Measurements from ENCODE around the gene LRRC17.

LRRC17 gene

DNA sequence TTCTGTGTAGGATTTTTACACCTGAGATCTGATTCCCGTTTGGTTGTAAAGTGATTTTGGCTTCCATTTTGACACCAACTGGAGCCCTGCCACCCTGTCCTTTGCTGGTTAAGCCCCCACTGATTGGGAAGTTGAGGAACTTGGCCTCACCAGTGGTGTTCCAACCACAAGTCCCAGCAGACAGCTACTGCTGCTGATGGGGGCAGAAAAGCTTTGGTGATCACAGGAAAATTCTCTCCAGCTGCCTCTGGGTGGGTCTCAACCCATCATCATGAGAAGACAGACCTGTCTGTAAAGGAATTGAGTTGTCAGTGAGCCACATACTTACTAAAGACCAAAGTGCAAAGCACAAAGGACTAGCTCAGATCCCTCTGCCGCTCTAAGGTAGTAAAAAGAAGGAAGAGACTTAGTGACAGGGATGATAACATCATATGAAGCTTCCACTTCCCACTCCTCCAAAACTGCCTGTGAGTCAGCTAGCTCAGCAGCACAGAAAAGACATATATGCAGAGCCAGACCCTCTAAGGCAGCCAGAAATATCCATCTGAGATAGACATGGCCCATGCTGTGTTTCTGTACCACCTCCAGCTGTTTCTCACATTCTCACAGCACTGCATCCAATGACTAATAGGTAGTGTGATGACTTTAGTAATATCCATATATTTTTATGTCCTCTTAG lies 22.4 kb upstream of the LRRC17 start:
- TF ChIP-seq, protein P1, sequence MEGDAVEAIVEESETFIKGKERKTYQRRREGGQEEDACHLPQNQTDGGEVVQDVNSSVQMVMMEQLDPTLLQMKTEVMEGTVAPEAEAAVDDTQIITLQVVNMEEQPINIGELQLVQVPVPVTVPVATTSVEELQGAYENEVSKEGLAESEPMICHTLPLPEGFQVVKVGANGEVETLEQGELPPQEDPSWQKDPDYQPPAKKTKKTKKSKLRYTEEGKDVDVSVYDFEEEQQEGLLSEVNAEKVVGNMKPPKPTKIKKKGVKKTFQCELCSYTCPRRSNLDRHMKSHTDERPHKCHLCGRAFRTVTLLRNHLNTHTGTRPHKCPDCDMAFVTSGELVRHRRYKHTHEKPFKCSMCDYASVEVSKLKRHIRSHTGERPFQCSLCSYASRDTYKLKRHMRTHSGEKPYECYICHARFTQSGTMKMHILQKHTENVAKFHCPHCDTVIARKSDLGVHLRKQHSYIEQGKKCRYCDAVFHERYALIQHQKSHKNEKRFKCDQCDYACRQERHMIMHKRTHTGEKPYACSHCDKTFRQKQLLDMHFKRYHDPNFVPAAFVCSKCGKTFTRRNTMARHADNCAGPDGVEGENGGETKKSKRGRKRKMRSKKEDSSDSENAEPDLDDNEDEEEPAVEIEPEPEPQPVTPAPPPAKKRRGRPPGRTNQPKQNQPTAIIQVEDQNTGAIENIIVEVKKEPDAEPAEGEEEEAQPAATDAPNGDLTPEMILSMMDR (IDR thresholded peaks at IDR 0.05; ENCODE audit: insufficient read depth, missing control alignments) = no peak
- DNase-seq (ENCODE audit: insufficient read length, low spot score) = no peak
- FAIRE-seq = no peak

DNA sequence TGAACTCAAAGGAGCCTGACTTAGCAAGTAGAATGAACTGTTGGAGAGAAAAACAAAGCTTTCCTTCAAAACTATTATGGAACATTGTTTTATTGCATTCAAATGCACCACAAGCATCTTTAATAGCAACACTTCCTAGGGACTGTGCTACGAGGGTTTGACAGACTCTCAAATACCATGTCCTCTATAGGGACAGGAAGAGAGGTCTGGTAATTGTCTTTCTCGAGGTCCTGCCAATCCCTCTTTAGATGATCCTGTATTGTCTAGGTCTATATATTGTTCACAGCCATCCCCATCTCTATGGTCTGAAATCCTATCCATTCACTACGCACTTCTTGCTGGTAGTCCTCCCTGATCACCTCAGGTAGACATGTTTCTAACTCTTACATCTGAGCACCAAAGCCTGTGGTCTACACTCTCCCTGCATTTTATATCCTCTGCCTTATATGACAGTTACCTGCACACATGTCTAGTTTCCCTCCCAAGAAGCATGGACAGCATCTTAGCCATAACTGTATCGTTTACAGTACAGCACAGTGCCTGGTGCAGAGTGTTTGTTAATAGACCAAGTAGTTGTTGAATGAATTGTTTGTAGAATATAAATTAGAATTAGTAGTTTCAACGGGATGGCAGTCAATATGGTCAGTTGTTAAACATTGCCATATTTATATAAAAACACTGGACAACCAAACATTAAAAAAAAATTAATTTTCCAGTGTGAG lies 21.7 kb upstream of the LRRC17 start:
- DNase-seq (ENCODE audit: insufficient read length, low spot score) (no peak), FAIRE-seq (no peak)
- TF ChIP-seq, protein P1 (IDR thresholded peaks at IDR 0.05; ENCODE audit: insufficient read depth, missing control alignments) = no peak

DNA sequence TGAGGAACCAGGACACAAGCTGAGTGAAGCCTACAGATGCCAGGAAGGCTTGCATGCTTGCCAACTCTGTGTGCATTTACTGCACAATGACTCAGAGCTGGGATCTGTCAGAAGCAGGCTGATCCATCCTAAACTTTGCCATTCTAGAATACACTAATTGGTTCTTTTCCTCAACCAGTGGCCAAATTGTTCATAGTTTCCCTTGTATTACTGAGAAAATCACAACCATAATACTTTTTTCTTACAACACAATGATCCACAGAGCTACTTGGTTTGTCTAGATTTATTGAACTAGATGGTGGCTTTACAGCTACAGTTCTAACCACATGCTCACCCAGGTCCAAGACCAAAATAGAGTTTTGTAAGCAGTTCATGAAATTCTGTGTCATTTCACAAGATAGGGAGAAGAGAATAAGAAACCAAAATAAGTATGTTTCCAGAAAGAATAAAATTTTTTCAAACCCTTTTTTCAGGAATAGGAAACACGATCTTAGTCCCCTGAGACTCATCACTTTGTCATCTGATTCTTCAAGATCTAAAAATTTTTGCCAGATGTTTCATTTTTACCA lies 21.0 kb upstream of the LRRC17 start:
- FAIRE-seq = no peak
- TF ChIP-seq, protein P1 (IDR thresholded peaks at IDR 0.05; ENCODE audit: insufficient read depth, missing control alignments) = no peak
- no peak for DNase-seq (ENCODE audit: insufficient read length, low spot score)

DNA sequence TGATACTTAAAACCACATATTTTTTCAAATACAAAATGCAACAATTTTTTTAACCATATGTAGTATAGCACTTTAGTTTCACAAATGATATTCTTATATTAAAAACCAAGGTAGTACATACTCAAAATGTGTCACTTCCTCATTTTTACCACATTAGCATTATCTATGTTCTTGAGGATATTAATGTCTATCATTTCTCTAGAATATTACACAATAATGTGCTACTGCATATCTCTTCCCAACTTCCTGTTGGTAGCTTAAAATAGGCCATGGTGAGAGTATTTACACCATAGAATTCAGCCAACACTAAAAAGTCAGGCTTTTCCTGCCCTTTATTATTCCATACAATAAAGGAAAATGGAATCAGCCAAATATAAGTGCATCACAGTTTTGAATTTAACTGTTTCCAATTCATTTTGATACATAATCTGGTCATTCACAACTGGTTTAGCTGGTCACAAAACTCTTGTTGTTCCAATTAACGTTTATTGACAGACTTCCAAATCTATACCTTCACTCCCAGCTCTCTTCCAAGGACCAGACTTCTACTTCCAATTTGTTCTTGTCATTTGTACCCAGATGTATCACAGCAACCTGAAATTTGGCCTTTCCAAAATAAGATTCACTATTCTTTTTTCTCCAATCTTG lies 20.0 kb upstream of the LRRC17 start:
- TF ChIP-seq, protein P1 (IDR thresholded peaks at IDR 0.05; ENCODE audit: insufficient read depth, missing control alignments) = no peak
- DNase-seq (ENCODE audit: insufficient read length, low spot score) (no peak), FAIRE-seq (no peak)

DNA sequence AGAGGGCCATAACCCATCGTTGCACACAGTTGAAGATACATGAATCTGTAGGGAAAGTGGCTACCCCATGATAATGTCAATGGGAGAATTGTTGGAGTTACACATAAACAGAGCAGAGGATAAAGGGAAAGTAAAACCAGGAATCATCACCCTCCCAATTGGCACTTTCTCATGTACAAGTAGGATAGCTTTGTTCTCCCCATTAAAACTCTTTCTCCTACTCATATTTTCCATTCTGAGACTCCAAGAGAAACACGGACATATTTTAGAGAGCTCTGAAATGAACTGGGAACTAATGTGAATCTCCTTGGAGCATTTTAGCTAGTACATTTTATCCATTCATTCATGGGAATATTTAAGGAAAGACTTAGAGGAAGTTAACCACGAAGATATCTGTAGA lies 17.2 kb upstream of the LRRC17 start:
- DNase-seq (ENCODE audit: insufficient read length, low spot score) (no peak), FAIRE-seq (no peak)
- TF ChIP-seq, protein P1 (IDR thresholded peaks at IDR 0.05; ENCODE audit: insufficient read depth, missing control alignments) = no peak

DNA sequence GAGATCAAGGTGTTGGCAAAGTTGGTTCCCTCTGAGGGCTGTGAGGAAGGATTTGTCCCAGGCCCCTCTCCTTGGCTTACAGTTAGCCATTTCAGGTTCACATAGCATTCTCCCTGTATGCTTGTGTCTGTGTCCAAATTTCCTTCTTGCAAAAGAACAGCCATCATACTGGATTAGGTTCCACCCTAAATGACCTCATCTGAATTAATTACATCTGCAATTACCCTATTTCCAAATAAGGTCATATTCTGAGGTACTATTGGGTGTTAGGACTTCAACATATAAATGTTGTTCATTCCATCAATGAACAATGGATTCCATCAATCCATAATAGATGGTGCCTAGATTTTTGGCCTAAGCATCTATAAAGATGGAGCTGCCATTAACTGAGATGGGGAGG lies 16.2 kb upstream of the LRRC17 start:
- TF ChIP-seq, protein P1 (IDR thresholded peaks at IDR 0.05; ENCODE audit: insufficient read depth, missing control alignments) = no peak
- FAIRE-seq (no peak), DNase-seq (ENCODE audit: insufficient read length, low spot score) (no peak)
